Measurements from ENCODE around the gene TREML4.

GRCh38 chr6:41193884-41194283 lies 34.3 kb upstream of the TREML4 start:
- TF ChIP-seq, protein P1, sequence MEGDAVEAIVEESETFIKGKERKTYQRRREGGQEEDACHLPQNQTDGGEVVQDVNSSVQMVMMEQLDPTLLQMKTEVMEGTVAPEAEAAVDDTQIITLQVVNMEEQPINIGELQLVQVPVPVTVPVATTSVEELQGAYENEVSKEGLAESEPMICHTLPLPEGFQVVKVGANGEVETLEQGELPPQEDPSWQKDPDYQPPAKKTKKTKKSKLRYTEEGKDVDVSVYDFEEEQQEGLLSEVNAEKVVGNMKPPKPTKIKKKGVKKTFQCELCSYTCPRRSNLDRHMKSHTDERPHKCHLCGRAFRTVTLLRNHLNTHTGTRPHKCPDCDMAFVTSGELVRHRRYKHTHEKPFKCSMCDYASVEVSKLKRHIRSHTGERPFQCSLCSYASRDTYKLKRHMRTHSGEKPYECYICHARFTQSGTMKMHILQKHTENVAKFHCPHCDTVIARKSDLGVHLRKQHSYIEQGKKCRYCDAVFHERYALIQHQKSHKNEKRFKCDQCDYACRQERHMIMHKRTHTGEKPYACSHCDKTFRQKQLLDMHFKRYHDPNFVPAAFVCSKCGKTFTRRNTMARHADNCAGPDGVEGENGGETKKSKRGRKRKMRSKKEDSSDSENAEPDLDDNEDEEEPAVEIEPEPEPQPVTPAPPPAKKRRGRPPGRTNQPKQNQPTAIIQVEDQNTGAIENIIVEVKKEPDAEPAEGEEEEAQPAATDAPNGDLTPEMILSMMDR (IDR thresholded peaks at IDR 0.05): no peak
- TF ChIP-seq JUNB (IDR thresholded peaks at IDR 0.05) (no peak), BCL3 (IDR thresholded peaks at IDR 0.05) (no peak), POLR2A (IDR thresholded peaks at IDR 0.05; ENCODE audit: low read length) (no peak), EP300 (IDR thresholded peaks at IDR 0.05) (no peak), ESRRA (IDR thresholded peaks at IDR 0.05; ENCODE audit: borderline replicate concordance, low read length) (no peak), MAFK (IDR thresholded peaks at IDR 0.05; ENCODE audit: partially characterized antibody) (no peak), PBX3 (IDR thresholded peaks at IDR 0.05) (no peak), MAZ (IDR thresholded peaks at IDR 0.05; ENCODE audit: borderline replicate concordance, low read depth, low read length) (no peak), RNF2 (IDR thresholded peaks at IDR 0.05; ENCODE audit: borderline replicate concordance, low read depth) (no peak), RAD21 (conservative IDR thresholded peaks at IDR 0.05 in 1 of 2, IDR thresholded peaks at IDR 0.05 in 1 of 2) (no peak), RFX5 (IDR thresholded peaks at IDR 0.05) (no peak)
